Measurements from ENCODE around the gene GNAL. TPM values are rescaled to one million over a fixed set of nuclear protein-coding genes. Genes with fewer than 3 reads are reported as not detected.

The GNAL gene
- total and polyA plus RNA-seq, 2 experiments from 2014 or later, result 7.5 to 21.6 TPM

- Mint-ChIP-seq H3K4me1 (peaks cover 24% of the 10 kb centered on the region), H3K27ac (no peak overlapping the region), H3K36me3 (ENCODE audit: low read depth) (no peaks in the 10 kb centered on the region), H3K9me3 (no peaks in the 10 kb centered on the region), H3K4me3 (no peak overlapping the region), H3K27me3 (ENCODE audit: insufficient read depth, low read depth, poor library complexity) (peaks cover 6% of the 10 kb centered on the region)
- TF ChIP-seq CTCF (conservative IDR thresholded peaks at IDR 0.05; ENCODE audit: low read depth in 2 of 2), result peak; percentile 63 to 73
- TF ChIP-seq NANOG (IDR thresholded peaks at IDR 0.05; ENCODE audit: borderline replicate concordance), result no peak
- Histone ChIP-seq H3K79me2 (replicated peaks; ENCODE audit: insufficient read depth) (no peaks in the 10 kb centered on the region), H4K20me1 (replicated peaks; ENCODE audit: insufficient read depth) (no peaks in the 10 kb centered on the region), H3K36me3 (ENCODE audit: insufficient read depth) (no peaks in the 10 kb centered on the region), H3K4me3 (no peak overlapping the region), H3K27ac (ENCODE audit: low read depth) (no peak overlapping the region), H3F3A (replicated peaks; ENCODE audit: low read depth) (0 out of 2 replicates have a peak, but pooled peaks cover 2% of the 10 kb centered on the region), H3K27me3 (ENCODE audit: insufficient read depth) (no peaks in the 10 kb centered on the region), H2AFZ (no peak overlapping the region), H3K4me2 (peak overlapping the region; percentile 32; the same call in 1 of the 2 replicates), H3K9me2 (ENCODE audit: insufficient read depth) (no peaks in the 10 kb centered on the region), H3K4me1 (ENCODE audit: insufficient read depth) (peaks cover 19% of the 10 kb centered on the region)
- DNase-seq (ENCODE audit: low spot score), result peak; percentile 69
- peak; percentile 75 for ATAC-seq
Measured at GRCh38 chr18:11741505-11742145, 52.6 kb downstream of the GNAL start.

- no peak for DNase-seq (ENCODE audit: low spot score)
Measured at GRCh38 chr18:11745521-11745920, 56.5 kb downstream of the GNAL start.

More at GRCh38 chr18:11745521-11745920, 56.5 kb downstream of the GNAL start:
- Histone ChIP-seq H3K27ac (ENCODE audit: low read depth) (no peak overlapping the region), H3K27me3 (ENCODE audit: insufficient read depth) (peaks cover 8% of the 10 kb centered on the region), H3K4me3 (no peak overlapping the region), H3K4me1 (ENCODE audit: insufficient read depth) (peaks cover 19% of the 10 kb centered on the region), H2AFZ (no peak overlapping the region), H4K20me1 (replicated peaks; ENCODE audit: insufficient read depth) (no peaks in the 10 kb centered on the region), H3K36me3 (ENCODE audit: insufficient read depth) (no peaks in the 10 kb centered on the region), H3K79me2 (replicated peaks; ENCODE audit: insufficient read depth) (no peaks in the 10 kb centered on the region), H3K9me2 (ENCODE audit: insufficient read depth) (no peaks in the 10 kb centered on the region), H3K4me2 (no peak overlapping the region), H3F3A (replicated peaks; ENCODE audit: low read depth) (0 out of 2 replicates have a peak, but pooled peaks cover 2% of the 10 kb centered on the region)
- Mint-ChIP-seq H3K4me1 (peaks cover 26% of the 10 kb centered on the region), H3K4me3 (no peak overlapping the region), H3K27ac (no peak overlapping the region), H3K27me3 (ENCODE audit: insufficient read depth, low read depth, poor library complexity) (peaks cover 11% of the 10 kb centered on the region), H3K9me3 (peaks cover 3% of the 10 kb centered on the region; the same call in 1 of the 3 replicates), H3K36me3 (ENCODE audit: low read depth) (peaks cover 5% of the 10 kb centered on the region; the same call in 2 of the 3 replicates)
- TF ChIP-seq ZNF114 (CRISPR knock-in tag; IDR thresholded peaks at IDR 0.05) (no peak), STAT1 (IDR thresholded peaks at IDR 0.05; ENCODE audit: unreplicated experiment) (no peak), EZH2 (IDR thresholded peaks at IDR 0.05; ENCODE audit: low read depth, unreplicated experiment) (no peak), POLR2AphosphoS5 (IDR thresholded peaks at IDR 0.05; ENCODE audit: low read depth) (no peak), JUNB (IDR thresholded peaks at IDR 0.05; ENCODE audit: unreplicated experiment) (no peak), CREB1 (CRISPR knock-in tag; IDR thresholded peaks at IDR 0.05; ENCODE audit: low read depth) (no peak), REST (IDR thresholded peaks at IDR 0.05; ENCODE audit: unreplicated experiment) (no peak), CTCF (conservative IDR thresholded peaks at IDR 0.05; ENCODE audit: low read depth in 2 of 2) (no peak), ZNF331 (CRISPR knock-in tag; IDR thresholded peaks at IDR 0.05; ENCODE audit: low read depth) (no peak), NANOG (IDR thresholded peaks at IDR 0.05; ENCODE audit: borderline replicate concordance) (no peak), EZH2phosphoT487 (IDR thresholded peaks at IDR 0.05; ENCODE audit: unreplicated experiment) (no peak)
- ATAC-seq, result no peak

Data from GM23338 (cell line).